GM23338 (cell line): Measurements from ENCODE around the gene NME3. TPM values are rescaled to one million over a fixed set of nuclear protein-coding genes. Genes with fewer than 3 reads are reported as not detected.

Source experiments
- ATAC-seq: fragments of 200-7000 bp; cut with Tn5 transposase; 3 replicates; pipeline ENCODE4 v1.9.1; 2020
- DNase-seq: peaks from one replicate; pipeline ENCODE4 v3.0.0-alpha.2; 2015; ENCODE audit warnings: low spot score
- H2AFZ ChIP-seq: fragments of 200-600 bp; sonication (generic); 2 replicates; pipeline ENCODE4 v1.8.0; 2016; ENCODE audit warnings: antibody characterized with exemption, mild to moderate bottlenecking, moderate library complexity
- H3F3A ChIP-seq: fragments of 200-600 bp; sonication (generic); replicated peaks from 2 replicates; pipeline ENCODE4 v1.8.0; 2017; ENCODE audit warnings: antibody characterized with exemption, mixed run types, low read depth
- H3K27ac ChIP-seq: fragments of 200-600 bp; sonication (generic); 2 replicates; pipeline ENCODE4 v1.6.1; 2016; ENCODE audit warnings: low read depth
- H3K27me3 ChIP-seq: fragments of 200-600 bp; sonication (generic); 2 replicates; pipeline ENCODE4 v1.8.0; 2016; ENCODE audit warnings: mild to moderate bottlenecking, mixed run types, moderate library complexity; ENCODE audit not compliant: insufficient read depth
- H3K36me3 ChIP-seq: fragments of 200-600 bp; sonication (generic); 2 replicates; pipeline ENCODE4 v1.8.0; 2016; ENCODE audit warnings: mild to moderate bottlenecking; ENCODE audit not compliant: insufficient read depth
- H3K4me1 ChIP-seq: fragments of 200-600 bp; sonication (generic); 2 replicates; pipeline ENCODE4 v1.8.0; 2016; ENCODE audit warnings: mild to moderate bottlenecking, moderate library complexity; ENCODE audit not compliant: insufficient read depth
- H3K4me2 ChIP-seq: fragments of 200-600 bp; sonication (generic); 2 replicates; pipeline ENCODE4 v1.7.1; 2017; ENCODE audit warnings: mixed run types
- H3K4me3 ChIP-seq: fragments of 200-600 bp; sonication (generic); 2 replicates; pipeline ENCODE4 v1.6.1; 2016; ENCODE audit warnings: mixed run types
- H3K79me2 ChIP-seq: fragments of 200-600 bp; sonication (generic); replicated peaks from 2 replicates; pipeline ENCODE4 v1.8.0; 2017; ENCODE audit warnings: mild to moderate bottlenecking; ENCODE audit not compliant: insufficient read depth
- H3K9me2 ChIP-seq: fragments of 200-600 bp; sonication (generic); 2 replicates; pipeline ENCODE4 v1.8.0; 2017; ENCODE audit not compliant: insufficient read depth
- H4K20me1 ChIP-seq: fragments of 200-600 bp; sonication (generic); replicated peaks from 2 replicates; pipeline ENCODE4 v1.8.0; 2017; ENCODE audit warnings: mild to moderate bottlenecking; ENCODE audit not compliant: insufficient read depth
- H3K27ac Mint-ChIP-seq: 2 replicates; pipeline ENCODE4 v1.8.0; 2020; ENCODE audit warnings: inconsistent platforms, mild to moderate bottlenecking, moderate library complexity, mixed read lengths
- H3K27me3 Mint-ChIP-seq: 3 replicates; pipeline ENCODE4 v1.8.0; 2022; ENCODE audit warnings: low read depth, mild to moderate bottlenecking, moderate library complexity, mixed read lengths, inconsistent platforms; ENCODE audit not compliant: insufficient read depth, poor library complexity
- H3K36me3 Mint-ChIP-seq: 3 replicates; pipeline ENCODE4 v1.8.0; 2021; ENCODE audit warnings: low read depth, mild to moderate bottlenecking, inconsistent platforms, moderate library complexity, mixed read lengths
- H3K4me1 Mint-ChIP-seq: 3 replicates; pipeline ENCODE4 v1.8.0; 2020; ENCODE audit warnings: mild to moderate bottlenecking, inconsistent platforms, mixed read lengths
- H3K4me3 Mint-ChIP-seq: 3 replicates; pipeline ENCODE4 v1.8.0; 2021; ENCODE audit warnings: moderate library complexity, mild to moderate bottlenecking, inconsistent platforms, mixed read lengths
- H3K9me3 Mint-ChIP-seq: 3 replicates; pipeline ENCODE4 v1.8.0; 2020; ENCODE audit warnings: moderate library complexity, mild to moderate bottlenecking, inconsistent platforms, mixed read lengths
- CREB1 ChIP-seq: fragments of 250-450 bp; sonication (Bioruptor Pico); IDR thresholded peaks from 2 replicates; pipeline ENCODE4 v1.5.0; 2020; ENCODE audit warnings: low read depth, mild to moderate bottlenecking, moderate library complexity
- JUNB ChIP-seq: IDR thresholded peaks from one replicate; pipeline ENCODE4 v1.6.1; 2016; ENCODE audit warnings: antibody characterized with exemption; ENCODE audit not compliant: unreplicated experiment
- POLR2AphosphoS5 ChIP-seq: IDR thresholded peaks from 2 replicates; pipeline ENCODE4 v1.6.1; 2016; ENCODE audit warnings: antibody characterized with exemption, low read depth
- ZNF331 ChIP-seq: fragments of 250-450 bp; sonication (Bioruptor Pico); IDR thresholded peaks from 2 replicates; pipeline ENCODE4 v1.5.0; 2020; ENCODE audit warnings: low read depth, mild to moderate bottlenecking, moderate library complexity
- polyA plus RNA-seq: library from polyadenylated mRNA; unstranded; fragments of >200 nt; fragmentation: Nextera tagmentation; extraction: Ambion mirVana; gene quantifications from 2 replicates; pipeline ENCODE4 v1.2.1, GENCODE V29; 2016
- total RNA-seq: library from RNA; depleted of rRNA; stranded (reverse); fragments of >200 nt; shearing (Covaris generic); gene quantifications from 2 replicates; pipeline ENCODE4 v1.2.3, GENCODE V29; 2014
- TF ChIP-seq, protein P1 (sequence below): fragments of 250-450 bp; sonication (Bioruptor Pico); IDR thresholded peaks from 2 replicates; pipeline ENCODE4 v1.5.0; 2020; ENCODE audit warnings: mild to moderate bottlenecking, moderate library complexity

NME3 gene
- total and polyA plus RNA-seq, 2 experiments from 2014 or later, result 95.3 to 130 TPM

DNA sequence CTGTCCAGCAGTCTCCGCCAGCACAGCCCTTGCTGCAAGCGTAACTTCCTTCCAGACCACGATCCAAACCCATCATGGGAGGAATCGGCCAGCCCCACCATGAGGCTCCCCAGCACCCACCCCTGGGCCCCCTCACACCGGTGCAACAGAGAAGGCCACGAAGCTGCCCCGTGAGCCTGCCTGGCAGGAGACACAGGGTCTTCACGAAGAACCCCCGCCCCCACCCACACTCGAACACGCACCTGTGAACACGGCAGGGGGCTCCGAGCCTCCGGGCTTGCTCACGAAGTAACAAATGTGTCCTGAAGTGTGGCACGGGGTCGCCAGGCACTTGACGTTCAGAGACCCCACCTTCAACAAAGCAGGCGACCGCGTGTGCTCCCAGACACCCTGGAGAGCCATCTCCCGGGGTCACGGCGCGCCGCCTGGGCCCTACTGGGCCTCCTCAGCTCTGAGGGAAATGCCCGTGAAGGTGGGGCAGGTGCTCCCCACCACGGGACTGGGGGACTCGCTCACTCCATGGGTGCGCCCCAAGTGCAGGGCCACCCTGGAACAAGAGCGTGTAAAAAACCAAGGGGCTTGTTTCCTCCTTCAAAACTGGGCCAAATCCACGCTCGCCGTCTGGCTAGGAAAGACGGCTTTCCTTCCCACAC is 47.7 kb upstream of the NME3 start (continued):
- TF ChIP-seq, protein P1, sequence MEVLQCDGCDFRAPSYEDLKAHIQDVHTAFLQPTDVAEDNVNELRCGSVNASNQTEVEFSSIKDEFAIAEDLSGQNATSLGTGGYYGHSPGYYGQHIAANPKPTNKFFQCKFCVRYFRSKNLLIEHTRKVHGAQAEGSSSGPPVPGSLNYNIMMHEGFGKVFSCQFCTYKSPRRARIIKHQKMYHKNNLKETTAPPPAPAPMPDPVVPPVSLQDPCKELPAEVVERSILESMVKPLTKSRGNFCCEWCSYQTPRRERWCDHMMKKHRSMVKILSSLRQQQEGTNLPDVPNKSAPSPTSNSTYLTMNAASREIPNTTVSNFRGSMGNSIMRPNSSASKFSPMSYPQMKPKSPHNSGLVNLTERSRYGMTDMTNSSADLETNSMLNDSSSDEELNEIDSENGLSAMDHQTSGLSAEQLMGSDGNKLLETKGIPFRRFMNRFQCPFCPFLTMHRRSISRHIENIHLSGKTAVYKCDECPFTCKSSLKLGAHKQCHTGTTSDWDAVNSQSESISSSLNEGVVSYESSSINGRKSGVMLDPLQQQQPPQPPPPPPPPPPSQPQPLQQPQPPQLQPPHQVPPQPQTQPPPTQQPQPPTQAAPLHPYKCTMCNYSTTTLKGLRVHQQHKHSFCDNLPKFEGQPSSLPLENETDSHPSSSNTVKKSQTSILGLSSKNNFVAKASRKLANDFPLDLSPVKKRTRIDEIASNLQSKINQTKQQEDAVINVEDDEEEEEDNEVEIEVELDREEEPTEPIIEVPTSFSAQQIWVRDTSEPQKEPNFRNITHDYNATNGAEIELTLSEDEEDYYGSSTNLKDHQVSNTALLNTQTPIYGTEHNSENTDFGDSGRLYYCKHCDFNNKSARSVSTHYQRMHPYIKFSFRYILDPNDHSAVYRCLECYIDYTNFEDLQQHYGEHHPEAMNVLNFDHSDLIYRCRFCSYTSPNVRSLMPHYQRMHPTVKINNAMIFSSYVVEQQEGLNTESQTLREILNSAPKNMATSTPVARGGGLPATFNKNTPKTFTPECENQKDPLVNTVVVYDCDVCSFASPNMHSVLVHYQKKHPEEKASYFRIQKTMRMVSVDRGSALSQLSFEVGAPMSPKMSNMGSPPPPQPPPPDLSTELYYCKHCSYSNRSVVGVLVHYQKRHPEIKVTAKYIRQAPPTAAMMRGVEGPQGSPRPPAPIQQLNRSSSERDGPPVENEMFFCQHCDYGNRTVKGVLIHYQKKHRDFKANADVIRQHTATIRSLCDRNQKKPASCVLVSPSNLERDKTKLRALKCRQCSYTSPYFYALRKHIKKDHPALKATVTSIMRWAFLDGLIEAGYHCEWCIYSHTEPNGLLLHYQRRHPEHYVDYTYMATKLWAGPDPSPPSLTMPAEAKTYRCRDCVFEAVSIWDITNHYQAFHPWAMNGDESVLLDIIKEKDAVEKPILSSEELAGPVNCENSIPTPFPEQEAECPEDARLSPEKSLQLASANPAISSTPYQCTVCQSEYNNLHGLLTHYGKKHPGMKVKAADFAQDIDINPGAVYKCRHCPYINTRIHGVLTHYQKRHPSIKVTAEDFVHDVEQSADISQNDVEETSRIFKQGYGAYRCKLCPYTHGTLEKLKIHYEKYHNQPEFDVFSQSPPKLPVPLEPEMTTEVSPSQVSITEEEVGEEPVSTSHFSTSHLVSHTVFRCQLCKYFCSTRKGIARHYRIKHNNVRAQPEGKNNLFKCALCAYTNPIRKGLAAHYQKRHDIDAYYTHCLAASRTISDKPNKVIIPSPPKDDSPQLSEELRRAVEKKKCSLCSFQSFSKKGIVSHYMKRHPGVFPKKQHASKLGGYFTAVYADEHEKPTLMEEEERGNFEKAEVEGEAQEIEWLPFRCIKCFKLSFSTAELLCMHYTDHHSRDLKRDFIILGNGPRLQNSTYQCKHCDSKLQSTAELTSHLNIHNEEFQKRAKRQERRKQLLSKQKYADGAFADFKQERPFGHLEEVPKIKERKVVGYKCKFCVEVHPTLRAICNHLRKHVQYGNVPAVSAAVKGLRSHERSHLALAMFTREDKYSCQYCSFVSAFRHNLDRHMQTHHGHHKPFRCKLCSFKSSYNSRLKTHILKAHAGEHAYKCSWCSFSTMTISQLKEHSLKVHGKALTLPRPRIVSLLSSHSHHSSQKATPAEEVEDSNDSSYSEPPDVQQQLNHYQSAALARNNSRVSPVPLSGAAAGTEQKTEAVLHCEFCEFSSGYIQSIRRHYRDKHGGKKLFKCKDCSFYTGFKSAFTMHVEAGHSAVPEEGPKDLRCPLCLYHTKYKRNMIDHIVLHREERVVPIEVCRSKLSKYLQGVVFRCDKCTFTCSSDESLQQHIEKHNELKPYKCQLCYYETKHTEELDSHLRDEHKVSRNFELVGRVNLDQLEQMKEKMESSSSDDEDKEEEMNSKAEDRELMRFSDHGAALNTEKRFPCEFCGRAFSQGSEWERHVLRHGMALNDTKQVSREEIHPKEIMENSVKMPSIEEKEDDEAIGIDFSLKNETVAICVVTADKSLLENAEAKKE (CRISPR knock-in tag), result no peak
- TF ChIP-seq JUNB (no peak), CREB1 (no peak)

DNA sequence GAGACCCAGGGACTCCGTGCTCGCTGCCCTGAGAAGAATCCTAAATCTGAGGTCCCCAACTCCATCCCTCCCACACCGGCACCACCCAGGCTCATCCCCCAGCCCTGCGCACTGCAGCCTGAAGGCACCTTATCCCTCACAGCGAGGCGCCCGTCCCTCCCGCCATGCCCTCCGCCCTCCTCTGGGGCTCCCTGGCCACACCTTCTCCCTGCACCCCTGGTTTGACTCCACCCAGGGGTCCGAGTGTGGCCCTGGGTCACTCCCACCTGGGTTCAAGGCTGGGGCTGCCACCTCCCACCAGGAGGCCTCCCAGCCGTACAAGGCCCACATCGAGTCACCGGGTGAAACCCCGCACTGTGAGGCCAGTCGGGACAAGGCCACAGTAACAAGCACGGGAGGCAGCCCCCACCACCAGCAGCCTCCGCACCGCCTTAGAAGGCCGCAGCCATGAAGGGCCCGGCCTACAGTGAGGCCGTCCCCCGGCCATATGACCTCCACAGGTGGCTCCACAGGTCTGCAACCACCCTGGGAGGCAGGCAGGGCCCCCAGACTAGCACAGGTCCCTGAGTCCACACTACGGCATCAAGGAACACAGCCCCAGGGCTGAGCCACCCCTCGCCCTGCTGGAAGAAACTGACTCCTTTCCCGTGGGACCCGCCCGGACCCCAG is 47.0 kb upstream of the NME3 start:
- Histone ChIP-seq H3K27me3 (no peaks in the 10 kb centered on the region), H3K4me1 (no peaks in the 10 kb centered on the region), H4K20me1 (no peaks in the 10 kb centered on the region; the same call in 1 of the 2 replicates), H3K79me2 (no peaks in the 10 kb centered on the region), H3K9me2 (no peaks in the 10 kb centered on the region), H3K27ac (no peak overlapping the region), H2AFZ (no peak overlapping the region), H3K4me2 (no peak overlapping the region), H3K36me3 (no peaks in the 10 kb centered on the region), H3F3A (no peaks in the 10 kb centered on the region; the same call in 1 of the 2 replicates), H3K4me3 (no peak overlapping the region)
- Mint-ChIP-seq H3K9me3 (no peaks in the 10 kb centered on the region), H3K27me3 (no peaks in the 10 kb centered on the region), H3K4me1 (no peaks in the 10 kb centered on the region), H3K4me3 (no peak overlapping the region), H3K27ac (no peak overlapping the region), H3K36me3 (peaks cover 6% of the 10 kb centered on the region; the same call in 2 of the 3 replicates)
- ATAC-seq (no peak), DNase-seq (no peak)
- TF ChIP-seq POLR2AphosphoS5 (no peak), CREB1 (no peak), ZNF331 (no peak)
- TF ChIP-seq, protein P1 (CRISPR knock-in tag), result no peak
